Skeletal muscle tissue (tissue), 4 donors: ENCODE measurements around the gene VPS50. TPM values are rescaled to one million over a fixed set of nuclear protein-coding genes. Genes with fewer than 3 reads are reported as not detected.

Source experiments
- H3K27ac ChIP-seq: one replicate; pipeline ENCODE4 v1.7.0; 2013; ENCODE audit warnings: mild to moderate bottlenecking, low read depth, low read length, inconsistent platforms
- H3K27me3 ChIP-seq, 3 donors: one replicate each; pipeline ENCODE4 v1.7.0; 2013; ENCODE audit warnings: low read length in 3 of 3; ENCODE audit not compliant: control insufficient read depth in 3 of 3, insufficient read depth in 3 of 3
- H3K36me3 ChIP-seq, 3 donors: one replicate each; pipeline ENCODE4 v1.7.0; 2013; ENCODE audit warnings: low read length in 3 of 3; ENCODE audit not compliant: control insufficient read depth in 3 of 3, insufficient read depth in 3 of 3
- H3K4me1 ChIP-seq, 3 donors: one replicate each; pipeline ENCODE4 v1.7.0; 2013; ENCODE audit warnings: low read length in 3 of 3, mild to moderate bottlenecking in 3 of 3; ENCODE audit not compliant: control insufficient read depth in 3 of 3, insufficient read depth in 3 of 3
- H3K4me3 ChIP-seq, 3 donors: one replicate each; pipeline ENCODE4 v1.7.0; 2013; ENCODE audit warnings: low read length in 3 of 3
- H3K9ac ChIP-seq, 3 donors: one replicate each; pipeline ENCODE4 v1.7.0; 2013; ENCODE audit warnings: low read length in 3 of 3, mild to moderate bottlenecking in 3 of 3, moderate library complexity in 2 of 3, low read depth in 1 of 3
- H3K9me3 ChIP-seq, 3 donors: one replicate each; pipeline ENCODE4 v1.7.0; 2013; ENCODE audit warnings: low read length in 3 of 3; ENCODE audit not compliant: control insufficient read depth in 3 of 3
- total RNA-seq: library from RNA; depleted of rRNA; stranded (reverse); fragments of >200 nt; gene quantifications from one replicate; pipeline ENCODE4 v1.2.3, GENCODE V29; 2014
- donor health status: Osteomylitis.

The VPS50 gene
- total RNA-seq, 1 donor from 2014 or later: 47.0 TPM

GRCh38 chr7:93284908-93285307, 52.7 kb downstream of the VPS50 start:
- Histone ChIP-seq H3K27ac (no peak overlapping the region), H3K9me3 (no peaks in the 10 kb centered on the region), H3K9ac (no peak overlapping the region), H3K27me3 (no peaks in the 10 kb centered on the region), H3K4me3 (no peak overlapping the region), H3K4me1 (no peaks in the 10 kb centered on the region), H3K36me3 (peaks cover 0 to 5% (median 3%) of the 10 kb centered on the region in 3 donors)

GRCh38 chr7:93293229-93293628, 61.1 kb downstream of the VPS50 start:
- H3K9me3 ChIP-seq: no peaks in the 10 kb centered on the region
- no peaks in the 10 kb centered on the region for H3K27me3 ChIP-seq
- no peak overlapping the region for H3K4me3 ChIP-seq
- peaks cover 0 to 13% (median 0%) of the 10 kb centered on the region in 3 donors for H3K36me3 ChIP-seq
- H3K9ac ChIP-seq: no peak overlapping the region
- H3K27ac ChIP-seq: no peak overlapping the region
- no peaks in the 10 kb centered on the region for H3K4me1 ChIP-seq

- H3K4me3 ChIP-seq: no peak overlapping the region
- H3K27ac ChIP-seq: no peak overlapping the region
- peaks cover 0 to 14% (median 0%) of the 10 kb centered on the region in 3 donors for H3K36me3 ChIP-seq
- no peaks in the 10 kb centered on the region for H3K27me3 ChIP-seq
- no peaks in the 10 kb centered on the region for H3K4me1 ChIP-seq
- no peak overlapping the region for H3K9ac ChIP-seq
- H3K9me3 ChIP-seq: no peaks in the 10 kb centered on the region
Observed at GRCh38 chr7:93298206-93298605, 66.0 kb downstream of the VPS50 start.

- no peak overlapping the region for H3K9ac ChIP-seq
- H3K36me3 ChIP-seq: peaks cover 0 to 13% (median 0%) of the 10 kb centered on the region in 3 donors
Observed at GRCh38 chr7:93298671-93299070, 66.5 kb downstream of the VPS50 start.

GRCh38 chr7:93301736-93302135, 69.6 kb downstream of the VPS50 start:
- peaks cover 0 to 18% (median 0%) of the 10 kb centered on the region in 3 donors for H3K36me3 ChIP-seq
- no peaks in the 10 kb centered on the region for H3K9me3 ChIP-seq
- no peak overlapping the region for H3K27ac ChIP-seq

More at GRCh38 chr7:93298671-93299070, 66.5 kb downstream of the VPS50 start:
- H3K27ac ChIP-seq: no peak overlapping the region
- H3K27me3 ChIP-seq: no peaks in the 10 kb centered on the region
- no peaks in the 10 kb centered on the region for H3K9me3 ChIP-seq
- no peak overlapping the region for H3K4me3 ChIP-seq
- H3K4me1 ChIP-seq: no peaks in the 10 kb centered on the region

GRCh38 chr7:93307131-93307660, 75.0 kb downstream of the VPS50 start:
- Histone ChIP-seq H3K9me3 (no peaks in the 10 kb centered on the region), H3K9ac (no peak overlapping the region), H3K4me3 (no peak overlapping the region), H3K4me1 (no peaks in the 10 kb centered on the region), H3K36me3 (peaks cover 0 to 15% (median 2%) of the 10 kb centered on the region in 3 donors), H3K27me3 (no peaks in the 10 kb centered on the region), H3K27ac (no peak overlapping the region)

More at GRCh38 chr7:93301736-93302135, 69.6 kb downstream of the VPS50 start:
- no peak overlapping the region for H3K9ac ChIP-seq
- H3K4me1 ChIP-seq: no peaks in the 10 kb centered on the region
- no peak overlapping the region for H3K4me3 ChIP-seq
- H3K27me3 ChIP-seq: no peaks in the 10 kb centered on the region

GRCh38 chr7:93307943-93308342, 75.8 kb downstream of the VPS50 start:
- H3K9ac ChIP-seq: no peak overlapping the region
- peaks cover 0 to 17% (median 5%) of the 10 kb centered on the region in 3 donors for H3K36me3 ChIP-seq
- no peak overlapping the region for H3K27ac ChIP-seq
- H3K27me3 ChIP-seq: no peaks in the 10 kb centered on the region
- no peaks in the 10 kb centered on the region for H3K9me3 ChIP-seq
- H3K4me1 ChIP-seq: no peaks in the 10 kb centered on the region
- H3K4me3 ChIP-seq: no peak overlapping the region

GRCh38 chr7:93310346-93310745, 78.2 kb downstream of the VPS50 start:
- Histone ChIP-seq H3K9me3 (no peaks in the 10 kb centered on the region), H3K36me3 (peaks cover 3 to 22% (median 8%) of the 10 kb centered on the region in 3 donors), H3K9ac (no peak overlapping the region), H3K4me3 (no peak overlapping the region), H3K27ac (no peak overlapping the region), H3K4me1 (no peaks in the 10 kb centered on the region), H3K27me3 (no peaks in the 10 kb centered on the region)

DNA sequence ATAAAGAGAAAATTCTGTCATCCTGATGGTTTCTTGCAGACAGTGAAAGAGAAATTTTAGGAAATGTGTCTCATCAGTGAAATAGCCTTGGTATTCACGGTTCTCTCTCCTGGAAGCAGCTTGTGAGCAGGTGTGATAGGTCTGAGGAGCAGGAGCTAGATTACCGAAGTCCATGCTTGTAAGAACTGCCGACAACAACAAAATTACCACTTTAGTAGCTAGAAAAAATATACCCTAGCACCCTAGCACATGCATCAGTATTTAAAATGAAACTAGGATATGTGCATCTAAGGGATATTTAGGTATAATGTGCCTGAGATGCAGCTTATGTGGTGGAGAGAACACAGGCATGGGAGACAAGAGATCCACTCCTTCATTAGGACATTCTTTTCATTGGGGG, 82.3 kb downstream of the VPS50 start:
- Histone ChIP-seq H3K9me3 (no peaks in the 10 kb centered on the region), H3K27me3 (no peaks in the 10 kb centered on the region), H3K36me3 (peaks cover 3 to 14% (median 5%) of the 10 kb centered on the region in 3 donors), H3K4me1 (no peaks in the 10 kb centered on the region), H3K27ac (no peak overlapping the region), H3K4me3 (no peak overlapping the region), H3K9ac (no peak overlapping the region)

DNA sequence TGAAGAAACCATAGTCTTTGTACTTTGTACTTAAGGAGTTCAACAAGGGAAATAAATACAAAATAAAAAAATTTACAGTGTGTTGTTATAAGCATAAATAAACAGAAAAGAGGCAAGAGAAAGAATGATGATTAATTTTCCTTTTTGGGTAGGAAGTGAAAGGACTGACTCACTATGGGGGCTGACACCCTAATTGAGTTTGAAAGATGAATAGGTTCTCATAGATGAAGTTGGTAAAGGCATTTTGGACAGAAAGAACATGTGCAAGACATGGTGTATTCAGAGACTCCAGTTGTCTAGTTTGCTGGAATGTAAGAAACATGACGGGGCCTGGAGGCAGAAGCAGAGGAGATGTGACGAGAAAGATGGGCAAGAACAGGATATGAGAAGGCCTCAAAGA, 83.7 kb downstream of the VPS50 start:
- Histone ChIP-seq H3K27ac (no peak overlapping the region), H3K9me3 (no peaks in the 10 kb centered on the region), H3K4me1 (no peaks in the 10 kb centered on the region), H3K36me3 (peaks cover 7 to 17% (median 8%) of the 10 kb centered on the region in 3 donors), H3K27me3 (no peaks in the 10 kb centered on the region), H3K4me3 (no peak overlapping the region), H3K9ac (no peak overlapping the region)
